ENCODE measurements around the gene CADM1. TPM values are rescaled to one million over a fixed set of nuclear protein-coding genes. Genes with fewer than 3 reads are reported as not detected.
A peak's percentile ranks its signal among the peaks of the same experiment; 100 is the strongest.

The CADM1 gene
- total RNA-seq, 1 donor from 2014 or later: 51.1 TPM

DNA sequence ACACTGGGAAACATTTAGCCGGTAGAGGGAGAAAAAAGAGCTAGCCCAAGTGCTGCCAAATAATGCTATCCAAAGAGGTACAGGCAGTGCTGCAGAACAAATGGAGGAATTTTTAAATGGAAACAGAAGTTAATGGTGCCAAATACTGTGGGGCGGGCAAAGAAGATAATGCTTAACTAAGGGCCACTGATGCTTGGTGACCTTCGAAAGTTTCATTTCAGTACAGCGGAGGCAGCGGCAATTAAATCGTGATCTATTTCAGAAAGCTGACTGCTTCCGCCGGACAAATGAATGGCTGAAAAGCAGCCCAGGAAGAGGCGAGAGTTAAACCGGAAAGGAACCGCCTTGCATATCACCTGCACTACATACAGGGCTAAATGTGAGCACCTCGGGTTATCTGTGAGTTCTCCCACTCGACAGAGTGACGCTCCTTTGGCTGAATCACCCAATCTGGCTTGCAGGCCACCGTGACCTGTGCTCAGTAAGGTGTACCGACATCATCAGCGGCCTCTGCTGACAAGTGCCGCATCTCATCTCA is 42.1 kb downstream of the CADM1 start:
- Histone ChIP-seq H3K9me3 (replicated peaks) (no peaks in the 10 kb centered on the region), H3K4me1 (peaks cover 10% of the 10 kb centered on the region), H3K36me3 (no peaks in the 10 kb centered on the region), H3K27me3 (ENCODE audit: low read depth) (no peaks in the 10 kb centered on the region), H3K4me3 (peak overlapping the region; percentile 56), H3K27ac (replicated peaks) (peak overlapping the region; percentile 73)
- intact Hi-C loops (cut with micrococcal nuclease): no loop called here
- TF ChIP-seq CTCF (IDR thresholded peaks at IDR 0.05; ENCODE audit: borderline replicate concordance): peak; percentile 34
- DNase-seq: peak; percentile 18

DNA sequence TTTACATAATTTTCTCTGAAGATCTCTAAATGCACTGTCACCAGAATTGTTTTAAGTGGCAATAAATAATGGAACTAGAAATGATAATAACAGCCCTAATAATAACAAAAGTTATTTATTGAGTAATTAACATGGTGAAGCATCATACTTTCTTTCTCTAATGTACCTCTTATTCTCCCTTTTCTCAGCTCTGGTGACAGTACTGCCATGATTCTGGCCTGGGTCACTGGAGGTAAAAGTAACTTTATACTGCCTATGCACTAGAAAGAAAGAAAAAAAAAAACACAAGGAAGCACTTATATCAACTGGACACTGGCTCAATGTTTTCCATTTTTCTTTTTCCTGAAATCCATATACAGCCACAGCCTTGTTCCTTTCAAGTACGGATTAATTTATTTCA is 43.7 kb downstream of the CADM1 start:
- Histone ChIP-seq H3K4me1 (peaks cover 10% of the 10 kb centered on the region), H3K36me3 (no peaks in the 10 kb centered on the region), H3K27ac (replicated peaks) (no peak overlapping the region), H3K27me3 (ENCODE audit: low read depth) (no peaks in the 10 kb centered on the region), H3K9me3 (replicated peaks) (no peaks in the 10 kb centered on the region), H3K4me3 (no peak overlapping the region)
- no peak for DNase-seq
- intact Hi-C loops (cut with micrococcal nuclease): no loop called here
- no peak for TF ChIP-seq CTCF (IDR thresholded peaks at IDR 0.05; ENCODE audit: borderline replicate concordance)

DNA sequence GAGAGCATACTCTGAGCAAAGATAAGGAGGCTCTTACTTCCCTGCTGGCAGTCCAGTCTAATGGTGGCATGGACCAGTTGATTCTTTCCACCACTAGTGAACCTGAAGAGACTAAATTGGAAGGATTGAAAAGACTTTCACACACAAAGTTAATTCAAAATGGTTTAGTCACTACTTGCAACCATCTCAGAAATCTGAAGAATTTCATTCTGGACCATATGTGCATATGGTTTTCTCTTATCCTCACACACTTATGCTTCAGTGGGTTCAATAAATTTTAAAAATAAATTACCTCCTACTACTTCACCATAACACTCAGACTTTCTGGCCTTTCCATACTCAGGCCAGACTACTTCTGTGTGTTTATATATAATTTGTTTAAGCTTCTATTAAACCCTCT is 44.7 kb downstream of the CADM1 start:
- Histone ChIP-seq H3K4me3 (no peak overlapping the region), H3K27ac (replicated peaks) (no peak overlapping the region), H3K27me3 (ENCODE audit: low read depth) (no peaks in the 10 kb centered on the region), H3K36me3 (no peaks in the 10 kb centered on the region), H3K4me1 (peaks cover 10% of the 10 kb centered on the region), H3K9me3 (replicated peaks) (no peaks in the 10 kb centered on the region)
- TF ChIP-seq CTCF (IDR thresholded peaks at IDR 0.05; ENCODE audit: borderline replicate concordance): no peak
- DNase-seq: no peak
- intact Hi-C loops (cut with micrococcal nuclease): no loop called here

DNA sequence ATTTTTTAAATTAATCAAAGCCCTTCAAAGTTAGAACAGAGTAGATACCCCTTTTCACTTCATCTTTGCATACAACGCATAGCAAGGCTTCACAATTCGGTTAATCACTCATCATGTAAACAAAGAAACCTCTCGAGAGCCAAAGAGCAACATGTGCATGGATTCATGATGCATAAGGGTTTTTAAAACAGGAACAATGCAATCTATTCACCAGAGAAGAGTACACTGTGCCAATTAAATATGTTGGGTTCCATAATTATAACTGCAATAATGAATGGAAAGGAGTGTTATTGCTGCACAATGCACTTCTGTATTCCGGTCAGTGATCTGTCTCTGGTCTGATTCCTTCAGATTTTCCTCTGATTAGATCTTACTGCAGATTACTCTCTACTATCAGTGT is 45.3 kb downstream of the CADM1 start:
- intact Hi-C loops (cut with micrococcal nuclease): no loop called here
- no peak for DNase-seq
- no peak overlapping the region for H3K27ac ChIP-seq (replicated peaks)
- no peaks in the 10 kb centered on the region for H3K27me3 ChIP-seq (ENCODE audit: low read depth)
- H3K36me3 ChIP-seq: no peaks in the 10 kb centered on the region
- H3K4me1 ChIP-seq: peaks cover 15% of the 10 kb centered on the region
- no peak for TF ChIP-seq CTCF (IDR thresholded peaks at IDR 0.05; ENCODE audit: borderline replicate concordance)
- no peaks in the 10 kb centered on the region for H3K9me3 ChIP-seq (replicated peaks)
- H3K4me3 ChIP-seq: no peak overlapping the region

- peaks cover 5% of the 10 kb centered on the region for H3K4me1 ChIP-seq
- no peaks in the 10 kb centered on the region for H3K36me3 ChIP-seq
- H3K27ac ChIP-seq (replicated peaks): no peak overlapping the region
- no peak for TF ChIP-seq CTCF (IDR thresholded peaks at IDR 0.05; ENCODE audit: borderline replicate concordance)
- H3K27me3 ChIP-seq (ENCODE audit: low read depth): no peaks in the 10 kb centered on the region
- no peak overlapping the region for H3K4me3 ChIP-seq
- DNase-seq: no peak
- no peaks in the 10 kb centered on the region for H3K9me3 ChIP-seq (replicated peaks)
- intact Hi-C loops (cut with micrococcal nuclease): no loop called here
Observed at GRCh38 chr11:115456019-115456418, 48.2 kb downstream of the CADM1 start.
